Head of caudate nucleus (tissue), 42 donors: ENCODE results near the gene DBNDD1.
"Not testable (repeated sequence)": the region's sequence is repeated elsewhere in the genome, so short reads cannot be mapped to it uniquely, and the experiment has no call there.

Source experiments
- DNase-seq, 42 donors: peaks; one replicate each; pipeline versions ENCODE4 v3.0.0 to v3.0.0-alpha.2; 2020 to 2021; ENCODE audit warnings: mixed read lengths in 7 of 42
- intact Hi-C: fragments of 100-400 bp; cut with DNase I; formaldehyde crosslinking; loops from one replicate; pipeline ENCODE4 v1.15.0; 2022

Gene DBNDD1

DNA sequence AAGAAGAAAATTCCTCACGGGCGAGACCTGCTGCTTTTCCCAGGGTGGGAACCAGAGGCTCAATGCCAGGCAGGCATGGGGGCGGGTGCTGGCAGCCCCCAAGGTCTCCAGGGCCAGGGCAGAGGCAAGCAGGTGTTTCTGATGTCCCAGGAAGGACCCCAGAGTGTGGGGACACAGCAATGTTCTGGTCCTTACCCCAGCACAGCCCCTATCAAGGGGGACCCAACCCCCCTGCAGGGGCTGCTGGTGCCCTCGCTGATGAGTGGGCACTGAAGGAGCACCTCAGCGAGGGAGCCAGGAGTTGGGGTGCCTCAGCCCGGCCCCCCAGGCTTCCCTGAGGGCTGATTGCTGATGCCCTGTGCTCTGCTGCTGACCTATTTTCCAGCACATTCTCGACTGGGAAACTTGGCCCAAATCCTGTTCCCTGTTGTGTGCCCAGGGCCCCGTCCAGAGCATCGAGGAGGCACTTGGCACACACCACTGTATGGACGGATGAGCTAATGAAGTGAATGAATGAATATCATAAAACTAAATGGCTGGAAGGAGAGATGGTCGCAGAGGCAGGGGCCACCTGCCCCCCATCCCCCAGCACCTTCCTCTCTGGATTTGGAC, 2.8 kb downstream of the DBNDD1 start:
- intact Hi-C loops = no loop called here
- DNase-seq = no peak

GRCh38 chr16:90015586-90016338, 3.5 kb downstream of the DBNDD1 start:
- DNase-seq = no peak
- intact Hi-C loops = no loop called here

- intact Hi-C loops = no loop called here
- DNase-seq = no peak
Observed at GRCh38 chr16:90012991-90013745, 6.1 kb downstream of the DBNDD1 start.

DNA sequence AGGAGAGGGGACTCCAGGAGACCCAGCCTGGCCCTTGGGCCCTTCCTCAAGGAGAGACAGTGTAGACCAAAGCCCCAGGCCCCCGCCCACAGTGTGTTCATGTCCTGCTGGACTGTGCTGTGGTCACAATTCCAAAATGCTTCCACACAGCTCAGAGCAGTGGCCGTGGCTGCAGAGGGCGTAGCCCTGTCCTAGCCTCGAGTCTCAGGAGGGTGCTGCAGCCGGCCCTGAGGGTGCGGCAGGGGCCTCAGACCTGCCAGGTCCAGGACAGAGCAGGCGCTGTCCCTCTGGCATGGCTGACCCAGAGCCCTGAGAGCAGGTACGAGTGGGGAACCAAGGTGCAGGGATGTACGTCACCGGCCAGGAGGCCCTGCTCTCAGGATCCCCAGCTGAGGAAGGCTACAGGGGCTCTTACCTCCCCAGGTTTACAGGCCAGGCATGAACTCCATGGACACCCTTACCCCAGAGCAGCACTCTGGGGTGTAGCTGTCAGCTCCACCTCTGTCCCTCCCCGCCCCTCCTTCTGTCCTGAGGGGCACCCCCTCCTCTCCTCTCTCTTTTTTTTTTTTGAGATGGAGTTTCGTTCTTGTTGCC, 7.3 kb downstream of the DBNDD1 start:
- DNase-seq = no peak
- intact Hi-C loops = no loop called here

DNA sequence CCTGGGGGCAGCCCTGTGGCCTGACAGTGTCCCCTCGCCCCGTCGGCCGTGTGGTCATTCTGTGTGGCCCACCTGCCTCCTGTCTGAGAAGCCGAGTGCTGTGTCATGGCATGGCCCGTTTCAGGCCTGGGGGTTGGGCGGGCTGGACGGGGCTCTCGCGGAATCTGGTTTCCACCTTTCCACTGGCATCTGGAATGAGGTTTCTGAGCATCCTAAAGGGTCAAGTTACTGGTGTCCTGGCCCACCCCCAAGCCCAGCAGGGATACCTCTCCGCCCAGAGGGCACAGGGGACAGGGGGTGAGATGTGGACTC, 7.8 kb downstream of the DBNDD1 start:
- intact Hi-C loops = no loop called here
- DNase-seq = no peak

DNA sequence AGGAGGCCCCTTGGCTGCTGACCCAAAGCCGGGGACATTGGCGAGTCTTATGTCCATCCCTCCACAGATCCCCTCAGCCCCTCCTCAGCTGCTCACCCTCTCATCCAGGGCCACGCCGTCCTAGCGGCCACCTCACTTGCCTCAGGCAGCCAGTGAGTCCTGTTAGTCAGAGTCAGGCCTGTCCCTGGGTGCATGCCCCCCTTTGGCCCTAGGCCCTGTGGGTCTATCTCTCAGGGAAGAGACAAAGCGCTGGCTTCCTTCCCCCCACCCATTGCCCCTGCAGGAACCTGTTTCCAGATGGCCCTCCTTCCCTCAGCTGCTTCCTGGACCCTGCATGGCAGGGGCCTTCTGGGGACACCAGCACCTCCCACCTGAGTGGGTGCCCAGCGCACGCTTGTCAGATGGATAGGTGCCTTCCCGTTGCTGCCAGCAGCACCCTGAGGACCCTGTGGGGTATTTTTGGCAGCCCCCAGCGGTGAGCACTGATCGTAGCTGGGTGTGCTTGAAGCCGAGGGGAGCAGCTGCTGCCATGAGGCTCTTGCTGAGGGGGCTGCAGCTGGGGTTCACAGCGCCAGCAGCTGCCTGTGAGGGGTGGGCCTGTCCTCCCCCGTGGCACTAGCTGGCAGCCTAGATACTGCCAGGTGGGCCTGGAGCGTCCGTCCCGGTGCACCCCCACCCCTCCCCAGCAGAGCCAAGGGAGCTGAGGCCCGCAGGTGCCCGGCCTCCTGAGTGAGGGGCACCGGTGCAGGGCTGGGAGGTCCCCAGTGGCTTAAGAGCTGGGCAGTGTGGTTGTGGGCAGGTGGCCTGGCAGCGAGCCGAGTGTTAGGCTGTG, 8.4 kb downstream of the DBNDD1 start:
- DNase-seq = no peak
- intact Hi-C loops = no loop called here

GRCh38 chr16:90009172-90009899, 9.9 kb downstream of the DBNDD1 start:
- intact Hi-C loops = no loop called here
- no peak for DNase-seq

- intact Hi-C loops = no loop called here
- peak in 6 of 42 donors; percentile 16 to 62 (median 50) for DNase-seq
Observed at GRCh38 chr16:90008708-90009145, 10.5 kb downstream of the DBNDD1 start.

DNA sequence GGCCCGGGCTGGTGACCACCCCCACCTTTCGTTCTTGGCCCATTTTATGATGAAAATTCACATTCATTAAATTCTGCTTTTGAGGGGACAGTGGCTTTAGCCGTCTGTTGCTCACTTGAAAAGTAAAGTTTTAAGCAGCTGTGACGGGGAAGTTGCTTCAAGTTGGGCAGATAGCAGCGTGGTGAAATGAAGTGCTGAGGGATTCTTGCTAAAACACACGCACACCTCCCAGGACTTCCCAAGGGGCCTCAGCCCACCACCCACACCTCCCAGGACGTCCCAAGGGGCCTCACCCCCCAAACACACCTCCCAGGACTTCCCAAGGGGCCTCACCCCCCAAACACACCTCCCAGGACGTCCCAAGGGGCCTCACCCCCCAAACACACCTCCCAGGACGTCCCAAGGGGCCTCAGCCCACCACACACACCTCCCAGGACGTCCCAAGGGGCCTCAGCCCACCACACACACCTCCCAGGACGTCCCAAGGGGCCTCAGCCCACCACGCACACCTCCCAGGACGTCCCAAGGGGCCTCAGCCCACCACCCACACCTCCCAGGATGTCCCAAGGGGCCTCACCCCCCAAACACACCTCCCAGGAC, 11.5 kb downstream of the DBNDD1 start:
- intact Hi-C loops, DNase-seq: not testable (repeated sequence)

GRCh38 chr16:90007015-90007414, 12.2 kb downstream of the DBNDD1 start:
- intact Hi-C loops = no loop called here
- DNase-seq = no peak

- DNase-seq = no peak
- intact Hi-C loops = no loop called here
Observed at GRCh38 chr16:90005956-90006663, 13.1 kb downstream of the DBNDD1 start.

GRCh38 chr16:90004577-90004976, 14.7 kb downstream of the DBNDD1 start:
- intact Hi-C loops = no loop called here
- no peak for DNase-seq

DNA sequence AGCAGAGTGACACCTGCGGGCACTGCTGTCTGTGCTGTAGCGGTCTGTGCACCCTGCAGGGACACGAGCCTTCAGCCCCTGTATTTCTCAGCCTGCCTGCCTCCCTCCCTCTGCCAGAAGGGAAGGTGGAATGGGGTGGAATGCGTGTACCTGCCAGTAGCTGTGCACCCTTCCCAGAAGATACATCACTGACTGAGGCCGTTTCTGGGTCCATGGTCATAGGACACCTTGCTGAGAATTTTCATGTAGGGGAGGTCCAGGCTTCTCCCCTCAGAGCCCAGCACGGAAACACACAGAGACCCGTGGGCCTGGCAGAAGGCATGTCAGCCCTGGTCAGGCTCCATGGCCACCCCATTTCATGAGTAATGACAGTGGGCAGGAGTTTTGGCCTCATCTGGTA, 16.5 kb downstream of the DBNDD1 start:
- intact Hi-C loops = no loop called here
- no peak for DNase-seq

GRCh38 chr16:90001761-90002503, 17.3 kb downstream of the DBNDD1 start:
- intact Hi-C loops = no loop called here
- peak in 17 of 42 donors; percentile 19 to 77 (median 47) for DNase-seq

- peak in 2 of 42 donors; percentile 28 to 40 for DNase-seq
Observed at GRCh38 chr16:90000733-90001427, 18.4 kb downstream of the DBNDD1 start.

More at GRCh38 chr16:90000733-90001427, 18.4 kb downstream of the DBNDD1 start:
- intact Hi-C loops = no loop called here
